ENCODE results near the gene PARG.

DNA sequence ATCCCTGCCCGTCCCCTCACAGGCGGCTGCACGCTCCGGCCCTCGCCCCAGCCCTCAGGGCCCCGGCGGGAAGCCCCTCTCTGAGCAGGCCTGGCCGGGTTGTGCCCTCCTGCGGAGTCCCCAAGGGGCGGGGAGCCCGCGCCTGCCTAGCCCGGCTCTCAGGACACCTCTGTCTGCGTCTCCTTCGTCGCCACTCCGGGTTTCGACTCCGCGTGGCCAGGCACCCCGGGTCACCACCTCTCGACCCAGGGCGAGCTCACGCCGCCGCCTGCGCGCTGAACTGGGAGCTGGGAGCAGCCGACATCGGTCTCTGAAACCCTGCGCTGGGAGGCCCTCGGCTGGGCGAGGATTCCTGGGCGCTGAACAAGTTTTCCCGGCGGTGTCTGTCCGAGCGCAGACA is 173.5 kb downstream of the PARG start:
- TF ChIP-seq, protein P1, sequence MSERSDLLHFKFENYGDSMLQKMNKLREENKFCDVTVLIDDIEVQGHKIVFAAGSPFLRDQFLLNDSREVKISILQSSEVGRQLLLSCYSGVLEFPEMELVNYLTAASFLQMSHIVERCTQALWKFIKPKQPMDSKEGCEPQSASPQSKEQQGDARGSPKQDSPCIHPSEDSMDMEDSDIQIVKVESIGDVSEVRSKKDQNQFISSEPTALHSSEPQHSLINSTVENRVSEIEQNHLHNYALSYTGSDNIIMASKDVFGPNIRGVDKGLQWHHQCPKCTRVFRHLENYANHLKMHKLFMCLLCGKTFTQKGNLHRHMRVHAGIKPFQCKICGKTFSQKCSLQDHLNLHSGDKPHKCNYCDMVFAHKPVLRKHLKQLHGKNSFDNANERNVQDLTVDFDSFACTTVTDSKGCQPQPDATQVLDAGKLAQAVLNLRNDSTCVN (CRISPR knock-in tag; IDR thresholded peaks at IDR 0.05): no peak
- TF ChIP-seq GTF2F1 (IDR thresholded peaks at IDR 0.05; ENCODE audit: low read depth, low read length): no peak
- no peak for TF ChIP-seq ADNP (tag; IDR thresholded peaks at IDR 0.05)

Data from K562 (cell line).